Cardiac fibroblast (primary cell): ENCODE results near the gene FXYD3.

Experiments
- DNase-seq, 2 donors: peaks; one replicate each; pipeline versions ENCODE4 v3.0.0 to v3.0.0-alpha.2; 2010; ENCODE audit warnings: low read depth in 2 of 2
- H3K4me3 ChIP-seq, 2 donors: replicated peaks in 1 of 2; 1 replicate in 1 of 2; 2 replicates in 1 of 2; pipeline ENCODE4 v1.5.1; 2011; ENCODE audit warnings: low read depth in 2 of 2, low read length in 2 of 2, mild to moderate bottlenecking in 2 of 2, moderate library complexity in 1 of 2
- CTCF ChIP-seq: IDR thresholded peaks from one replicate; pipeline ENCODE4 v1.5.1; 2011; ENCODE audit warnings: low read depth, mild to moderate bottlenecking, low read length, inconsistent platforms

FXYD3 gene

GRCh38 chr19:35154525-35155406 is 39.1 kb downstream of the FXYD3 start, which contains the start of gene FXYD5:
Gene FXYD5 (plus strand): TSS chr19:35154735. CDS start chr19:35155551, 816 bp downstream.
- TF ChIP-seq CTCF, result peak; percentile 12
- peak within 1 kb of the TSS; percentile 75 to 98 for H3K4me3 ChIP-seq

GRCh38 chr19:35155441-35155840 is 39.8 kb downstream of the FXYD3 start:
- no peak for TF ChIP-seq CTCF
- H3K4me3 ChIP-seq, result peak overlapping the region; percentile 75 to 98
- no peak for DNase-seq

More at GRCh38 chr19:35154525-35155406, 39.1 kb downstream of the FXYD3 start, which contains the start of gene FXYD5:
- peak; percentile 86 for DNase-seq

- no peak for TF ChIP-seq CTCF
- peak overlapping the region; percentile 75 to 98 for H3K4me3 ChIP-seq
- no peak for DNase-seq
Observed at GRCh38 chr19:35155981-35156672, 40.5 kb downstream of the FXYD3 start.

GRCh38 chr19:35156673-35157014 is 41.0 kb downstream of the FXYD3 start:
- DNase-seq, result no peak
- no peak for TF ChIP-seq CTCF
- H3K4me3 ChIP-seq, result no peak overlapping the region

- DNase-seq, result no peak
- TF ChIP-seq CTCF, result no peak
- no peak overlapping the region for H3K4me3 ChIP-seq
Observed at GRCh38 chr19:35157431-35157830, 41.8 kb downstream of the FXYD3 start.

GRCh38 chr19:35159606-35160005 is 44.0 kb downstream of the FXYD3 start:
- no peak for DNase-seq
- TF ChIP-seq CTCF, result no peak
- no peak overlapping the region for H3K4me3 ChIP-seq
